COLO668 (cell line): Measurements from ENCODE around the gene MINK1.
A peak's percentile ranks its signal among the peaks of the same experiment; 100 is the strongest.

ENCODE experiments used
- DNase-seq: peaks from one replicate; lab custom pipeline; 2025; ENCODE audit not compliant: unreplicated experiment; lab: John Stamatoyannopoulos, UW

MINK1 gene

GRCh38 chr17:4928881-4929280 is 95.7 kb downstream of the MINK1 start:
- no peak for DNase-seq

GRCh38 chr17:4931963-4932362 is 98.8 kb downstream of the MINK1 start, which contains the start of gene GP1BA:
Gene GP1BA (plus strand): TSS chr17:4932277. CDS start chr17:4932605, 328 bp downstream.
- DNase-seq: no peak

GRCh38 chr17:4932756-4933155 is 99.6 kb downstream of the MINK1 start:
- DNase-seq: no peak

GRCh38 chr17:4933646-4934045 is 100.5 kb downstream of the MINK1 start:
- DNase-seq: no peak

GRCh38 chr17:4934173-4934979 is 101.2 kb downstream of the MINK1 start:
- DNase-seq: peak; percentile 30

GRCh38 chr17:4935650-4936049 is 102.5 kb downstream of the MINK1 start:
- DNase-seq: no peak

- DNase-seq: no peak
Observed at GRCh38 chr17:4936436-4936835, 103.3 kb downstream of the MINK1 start.

- no peak for DNase-seq
Observed at GRCh38 chr17:4937553-4937952, 104.4 kb downstream of the MINK1 start.

- DNase-seq: no peak
Observed at GRCh38 chr17:4938069-4938491, 104.9 kb downstream of the MINK1 start.

GRCh38 chr17:4938688-4939545 is 105.8 kb downstream of the MINK1 start:
- DNase-seq: peak; percentile 13

- peak; percentile 14 for DNase-seq
Observed at GRCh38 chr17:4939546-4939795, 106.3 kb downstream of the MINK1 start.

GRCh38 chr17:4939796-4940554 is 106.8 kb downstream of the MINK1 start, which contains the start of the genes RNF167 and SLC25A11:
Gene RNF167 (plus strand): TSS chr17:4940268. CDS start chr17:4940910, 642 bp downstream.
Gene SLC25A11 (minus strand): TSS chr17:4940046. CDS start chr17:4939910, 136 bp downstream.
- DNase-seq: peak; percentile 97

- peak; percentile 25 for DNase-seq
Observed at GRCh38 chr17:4940555-4941318, 107.6 kb downstream of the MINK1 start.

GRCh38 chr17:4941319-4941610 is 108.1 kb downstream of the MINK1 start:
- no peak for DNase-seq

- DNase-seq: no peak
Observed at GRCh38 chr17:4942760-4943508, 109.8 kb downstream of the MINK1 start.

GRCh38 chr17:4944163-4944553 is 111.0 kb downstream of the MINK1 start:
- no peak for DNase-seq

GRCh38 chr17:4944554-4945175 is 111.5 kb downstream of the MINK1 start:
- DNase-seq: no peak

- DNase-seq: peak; percentile 49
Observed at GRCh38 chr17:4945176-4945943, 112.2 kb downstream of the MINK1 start.

GRCh38 chr17:4945944-4946280 is 112.8 kb downstream of the MINK1 start:
- peak; percentile 9 for DNase-seq
